Muscle layer of colon (tissue), 2 donors: ENCODE data around the gene USP34.
"Not testable (repeated sequence)": the region's sequence is repeated elsewhere in the genome, so short reads cannot be mapped to it uniquely, and the experiment has no call there.

Source experiments
- H3K27ac ChIP-seq: one replicate; pipeline ENCODE4 v1.7.0; 2013; ENCODE audit warnings: low read depth, mild to moderate bottlenecking, low read length, moderate library complexity
- H3K27me3 ChIP-seq, 2 donors: one replicate each; pipeline ENCODE4 v1.7.0; 2013; ENCODE audit warnings: low read length in 2 of 2, mild to moderate bottlenecking in 2 of 2; ENCODE audit not compliant: insufficient read depth in 2 of 2, control insufficient read depth in 1 of 2
- H3K36me3 ChIP-seq: one replicate; pipeline ENCODE4 v1.7.0; 2013; ENCODE audit warnings: mild to moderate bottlenecking, low read length; ENCODE audit not compliant: insufficient read depth
- H3K4me1 ChIP-seq: one replicate; pipeline ENCODE4 v1.7.0; 2013; ENCODE audit warnings: mild to moderate bottlenecking, low read length; ENCODE audit not compliant: insufficient read depth
- H3K4me3 ChIP-seq, 2 donors: one replicate each; pipeline ENCODE4 v1.7.0; 2013; ENCODE audit warnings: low read length in 2 of 2, low read depth in 1 of 2, mild to moderate bottlenecking in 1 of 2, moderate library complexity in 1 of 2
- H3K9ac ChIP-seq: one replicate; pipeline ENCODE4 v1.7.0; 2013; ENCODE audit warnings: low read length
- H3K9me3 ChIP-seq: one replicate; pipeline ENCODE4 v1.7.0; 2013; ENCODE audit warnings: mild to moderate bottlenecking, low read length
- donor health status: abdominal sarcoma.
- donor health status: Adenocarcinoma of cecum.

USP34 gene

DNA sequence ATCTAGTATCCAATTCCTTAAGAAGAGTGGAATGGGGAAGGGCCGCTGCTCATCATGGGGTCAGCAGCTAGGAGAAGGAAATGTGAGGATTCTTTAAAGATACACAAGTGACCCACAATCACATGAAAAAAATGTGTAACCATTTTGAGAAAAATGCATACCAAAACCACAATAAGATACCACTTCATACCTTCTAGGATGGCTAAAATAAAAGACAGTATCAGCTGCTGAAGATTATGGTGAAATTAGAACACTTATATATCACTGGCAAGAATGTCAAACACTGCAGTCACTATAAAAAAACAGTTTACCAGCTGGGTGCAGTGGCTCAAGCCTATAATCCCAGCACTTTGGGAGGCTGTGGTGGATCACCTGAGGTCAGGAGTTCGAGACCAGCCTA is 241.0 kb downstream of the USP34 start:
- H3K4me1 ChIP-seq: no peaks in the 10 kb centered on the region
- H3K9me3 ChIP-seq: no peaks in the 10 kb centered on the region
- H3K4me3 ChIP-seq: no peak overlapping the region
- peaks cover 29% of the 10 kb centered on the region for H3K36me3 ChIP-seq
- no peaks in the 10 kb centered on the region for H3K27me3 ChIP-seq
- no peak overlapping the region for H3K9ac ChIP-seq
- no peak overlapping the region for H3K27ac ChIP-seq

DNA sequence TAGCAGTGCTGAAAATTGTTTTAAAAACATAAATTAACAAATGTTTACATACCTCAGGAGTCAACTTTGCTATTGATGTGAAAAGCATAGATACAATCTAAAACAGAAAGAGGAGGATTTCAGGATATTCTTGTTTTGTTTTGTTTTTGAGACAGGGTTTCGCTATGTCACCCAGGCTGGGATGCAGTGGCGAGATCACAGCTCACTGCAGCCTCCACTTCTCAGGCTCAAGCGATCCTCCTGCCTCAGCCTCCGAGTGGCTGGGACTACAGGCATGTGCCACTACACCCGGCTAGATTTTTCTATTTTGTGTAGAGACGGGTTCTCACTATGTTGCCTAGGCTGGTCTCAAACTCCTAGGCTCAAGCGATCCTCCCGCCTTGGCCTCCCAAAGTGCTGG is 248.3 kb downstream of the USP34 start:
- Histone ChIP-seq H3K27me3 (no peaks in the 10 kb centered on the region), H3K9ac (no peak overlapping the region), H3K4me1 (no peaks in the 10 kb centered on the region), H3K27ac (no peak overlapping the region), H3K4me3 (no peak overlapping the region), H3K9me3 (no peaks in the 10 kb centered on the region), H3K36me3 (peaks cover 26% of the 10 kb centered on the region)

GRCh38 chr2:61221819-61222218 is 249.1 kb downstream of the USP34 start:
- no peak overlapping the region for H3K27ac ChIP-seq
- no peak overlapping the region for H3K9ac ChIP-seq
- peaks cover 26% of the 10 kb centered on the region for H3K36me3 ChIP-seq
- no peaks in the 10 kb centered on the region for H3K9me3 ChIP-seq
- no peaks in the 10 kb centered on the region for H3K4me1 ChIP-seq
- H3K4me3 ChIP-seq: no peak overlapping the region
- no peaks in the 10 kb centered on the region for H3K27me3 ChIP-seq

DNA sequence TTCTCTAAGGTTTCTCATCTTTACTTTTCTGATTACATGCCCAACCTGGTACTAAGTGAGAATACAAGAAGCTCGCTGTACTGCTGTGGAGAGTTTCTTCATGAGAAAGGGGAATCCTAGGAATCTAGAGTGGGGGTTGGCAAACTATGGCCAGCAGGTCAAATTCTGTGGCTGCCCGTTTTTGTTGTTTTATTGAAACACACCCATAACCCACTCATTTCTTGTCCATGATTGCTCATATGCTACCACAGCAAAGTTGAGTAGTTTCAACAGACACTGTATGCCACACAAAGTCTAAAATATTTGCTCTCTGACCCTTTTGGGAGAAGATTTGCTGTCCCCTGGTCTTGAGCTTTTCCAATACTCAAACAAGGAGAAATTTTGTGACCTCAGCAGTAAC is 250.1 kb downstream of the USP34 start:
- Histone ChIP-seq H3K9me3 (no peaks in the 10 kb centered on the region), H3K4me1 (no peaks in the 10 kb centered on the region), H3K36me3 (peaks cover 18% of the 10 kb centered on the region), H3K27ac (no peak overlapping the region), H3K4me3 (no peak overlapping the region), H3K27me3 (no peaks in the 10 kb centered on the region), H3K9ac (no peak overlapping the region)

GRCh38 chr2:61218817-61219170 is 252.1 kb downstream of the USP34 start:
- no peaks in the 10 kb centered on the region for H3K27me3 ChIP-seq
- no peaks in the 10 kb centered on the region for H3K9me3 ChIP-seq
- H3K4me1 ChIP-seq: no peaks in the 10 kb centered on the region
- no peak overlapping the region for H3K9ac ChIP-seq
- peaks cover 26% of the 10 kb centered on the region for H3K36me3 ChIP-seq
- no peak overlapping the region for H3K27ac ChIP-seq
- no peak overlapping the region for H3K4me3 ChIP-seq

DNA sequence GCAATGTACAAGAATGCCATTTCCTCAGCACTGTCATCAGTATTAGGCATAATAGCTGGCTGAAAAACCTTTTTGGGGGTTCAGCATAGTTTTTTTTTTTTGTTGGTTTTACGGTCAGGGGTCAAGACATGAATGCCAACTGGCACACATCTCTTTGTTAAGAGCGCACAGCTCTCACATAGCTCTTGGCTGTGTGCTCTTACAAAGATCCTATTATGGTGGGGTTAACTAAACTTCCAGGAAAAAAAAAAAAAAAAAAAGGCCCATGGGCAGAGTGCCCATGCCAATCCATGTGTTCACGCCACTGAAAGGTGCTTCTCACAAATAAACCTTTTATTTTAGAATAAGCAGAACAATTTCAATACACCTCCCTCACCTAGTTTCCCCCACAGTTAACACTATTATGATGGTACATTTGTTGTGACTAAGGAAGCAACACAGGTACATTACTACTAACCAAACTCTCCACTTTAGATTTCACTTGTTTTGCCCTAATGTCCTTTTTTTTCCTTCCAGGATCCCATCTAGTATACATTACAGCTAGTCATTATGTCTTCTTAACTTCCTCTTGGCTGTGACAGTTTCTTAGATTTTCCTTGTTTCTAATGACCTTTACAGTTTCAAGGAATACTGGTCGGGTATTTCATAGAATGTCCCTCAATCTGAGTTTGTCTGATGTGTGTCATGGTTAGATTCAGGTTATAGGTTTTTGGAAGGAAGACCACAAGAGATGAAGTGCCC is 252.6 kb downstream of the USP34 start:
- Histone ChIP-seq H3K9me3 (no peaks in the 10 kb centered on the region), H3K27me3 (no peaks in the 10 kb centered on the region), H3K9ac (no peak overlapping the region), H3K36me3 (peaks cover 32% of the 10 kb centered on the region), H3K27ac (no peak overlapping the region), H3K4me3 (no peak overlapping the region), H3K4me1 (no peaks in the 10 kb centered on the region)

- Histone ChIP-seq H3K36me3 (peaks cover 23% of the 10 kb centered on the region), H3K27me3 (no peaks in the 10 kb centered on the region)
These were observed 256.7 kb downstream of the USP34 start for GRCh38 chr2:61214171-61214570.

DNA sequence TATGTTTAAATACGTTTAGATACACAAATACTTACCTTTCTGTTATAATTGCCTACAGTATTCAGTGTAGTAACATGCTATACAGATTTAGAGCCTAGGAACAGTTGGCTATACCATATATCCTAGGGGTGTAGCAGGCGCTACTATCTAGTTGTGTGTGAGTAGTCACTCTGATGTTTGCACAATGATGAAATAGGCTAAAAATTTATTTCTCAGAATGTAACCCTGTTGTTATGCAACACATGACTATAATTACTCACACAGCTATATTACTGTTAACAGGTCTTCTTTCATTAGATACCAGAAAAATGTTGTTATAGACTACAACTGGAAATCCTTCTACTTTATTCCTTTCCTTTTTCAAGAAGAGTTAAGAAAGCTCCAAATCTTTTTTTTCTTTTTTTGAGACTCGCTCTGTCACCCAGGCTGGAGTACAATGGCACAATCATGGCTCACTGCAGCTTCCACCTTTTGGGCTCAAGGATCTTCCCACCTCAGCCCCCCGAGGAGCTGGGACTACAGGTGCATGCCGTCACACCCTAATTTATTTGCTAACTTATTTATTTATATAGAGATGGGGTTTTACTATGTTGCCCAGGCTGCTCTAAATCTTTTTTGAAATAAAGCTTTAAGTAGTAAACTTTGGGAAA is 260.4 kb downstream of the USP34 start:
- no peaks in the 10 kb centered on the region for H3K27me3 ChIP-seq
- no peak overlapping the region for H3K4me3 ChIP-seq
- no peak overlapping the region for H3K27ac ChIP-seq
- H3K9ac ChIP-seq: no peak overlapping the region
- H3K4me1 ChIP-seq: no peaks in the 10 kb centered on the region
- H3K9me3 ChIP-seq: no peaks in the 10 kb centered on the region
- peaks cover 49% of the 10 kb centered on the region for H3K36me3 ChIP-seq

More at GRCh38 chr2:61214171-61214570, 256.7 kb downstream of the USP34 start:
- Histone ChIP-seq H3K27ac (no peak overlapping the region), H3K4me1 (no peaks in the 10 kb centered on the region), H3K4me3 (no peak overlapping the region), H3K9ac (no peak overlapping the region), H3K9me3 (no peaks in the 10 kb centered on the region)

GRCh38 chr2:61205132-61205531 is 265.8 kb downstream of the USP34 start:
- H3K4me1 ChIP-seq: no peaks in the 10 kb centered on the region
- no peak overlapping the region for H3K4me3 ChIP-seq
- no peak overlapping the region for H3K27ac ChIP-seq
- peaks cover 61% of the 10 kb centered on the region for H3K36me3 ChIP-seq
- no peak overlapping the region for H3K9ac ChIP-seq
- no peaks in the 10 kb centered on the region for H3K27me3 ChIP-seq
- no peaks in the 10 kb centered on the region for H3K9me3 ChIP-seq

DNA sequence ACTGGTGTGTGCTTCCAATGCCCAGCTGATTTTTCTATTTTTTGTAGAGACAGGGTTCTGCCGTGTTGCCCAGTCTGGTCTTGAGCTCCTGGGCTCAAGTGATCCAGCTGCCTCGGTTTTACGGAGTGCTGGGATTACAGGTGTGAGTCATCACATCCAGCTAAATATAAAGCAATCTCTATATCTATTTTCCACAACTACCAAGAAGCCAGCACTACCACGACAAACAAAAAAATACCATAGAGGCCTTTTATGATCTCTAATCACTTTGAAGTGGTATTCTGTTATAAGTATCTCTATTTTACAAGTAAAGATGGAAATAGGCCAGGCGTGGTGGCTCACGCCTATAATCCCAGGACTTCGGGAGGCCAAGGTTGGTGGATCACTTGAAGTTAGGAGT is 274.2 kb downstream of the USP34 start:
- H3K9ac ChIP-seq: no peak overlapping the region
- no peaks in the 10 kb centered on the region for H3K4me1 ChIP-seq
- H3K36me3 ChIP-seq: peaks cover 28% of the 10 kb centered on the region
- no peak overlapping the region for H3K4me3 ChIP-seq
- H3K27me3 ChIP-seq: no peaks in the 10 kb centered on the region
- no peak overlapping the region for H3K27ac ChIP-seq
- no peaks in the 10 kb centered on the region for H3K9me3 ChIP-seq

DNA sequence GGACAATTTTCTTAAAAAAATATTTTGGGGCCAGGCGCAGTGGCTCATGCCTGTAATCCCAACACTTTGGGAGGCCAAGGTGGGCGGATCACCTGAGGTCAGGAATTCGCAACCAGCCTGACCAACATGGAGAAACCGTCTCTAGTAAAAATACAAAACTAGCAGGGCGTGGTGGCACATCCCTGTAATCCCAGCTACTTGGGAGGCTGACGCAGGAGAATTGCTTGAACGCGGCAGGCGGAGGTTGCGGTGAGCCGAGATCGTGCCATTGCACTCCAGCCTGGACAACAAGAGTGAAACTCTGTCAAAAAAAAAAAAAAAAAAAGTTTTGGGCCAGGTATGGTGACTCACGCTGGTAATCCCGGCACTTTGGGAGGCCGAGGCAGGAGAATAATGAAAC is 276.2 kb downstream of the USP34 start:
- not testable (repeated sequence) for H3K9ac ChIP-seq, H3K27ac ChIP-seq, H3K9me3 ChIP-seq, H3K4me1 ChIP-seq, H3K4me3 ChIP-seq, H3K27me3 ChIP-seq
- H3K36me3 ChIP-seq: peaks cover 41% of the 10 kb centered on the region
